Middle frontal gyrus (tissue), 1 donor: ENCODE data around the gene MISP.
"Not testable (repeated sequence)": the region's sequence is repeated elsewhere in the genome, so short reads cannot be mapped to it uniquely, and the experiment has no call there.

Experiments
- DNase-seq: peaks from one replicate; pipeline ENCODE4 v3.0.0-alpha.2; 2015; ENCODE audit warnings: low spot score; ENCODE audit errors: extremely low spot score

The MISP gene

DNA sequence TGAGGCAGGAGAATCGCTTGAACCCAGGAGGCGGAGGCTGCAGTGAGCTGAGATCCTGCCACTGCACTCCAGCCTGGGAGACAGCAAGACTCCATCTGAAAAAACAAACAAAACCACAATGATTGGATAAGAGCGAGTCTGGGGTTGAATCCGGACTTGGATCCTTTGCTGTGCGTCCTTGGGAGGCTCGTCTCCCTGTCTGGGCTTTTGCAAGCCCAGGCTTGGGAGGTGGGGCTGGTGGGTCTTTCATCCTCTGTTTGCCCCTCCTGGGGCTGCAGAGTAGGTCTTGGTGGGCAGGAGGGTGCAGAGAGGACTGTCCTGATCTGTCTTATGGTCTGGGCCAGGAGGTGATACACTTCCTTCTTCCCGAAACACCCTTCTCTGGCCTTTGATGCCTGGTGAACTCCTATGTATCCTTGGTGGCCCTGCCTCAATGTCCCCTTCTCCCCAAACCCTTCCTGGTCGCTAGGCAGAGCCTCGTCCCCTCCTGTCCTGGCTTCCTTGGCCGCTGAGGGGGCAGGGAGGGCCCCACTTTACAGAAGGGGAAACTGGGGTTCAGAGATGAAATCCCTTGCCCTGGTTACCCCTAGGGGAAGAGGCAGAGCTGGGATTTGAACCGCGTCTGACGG lies 25.3 kb upstream of the MISP start:
- no peak for DNase-seq

DNA sequence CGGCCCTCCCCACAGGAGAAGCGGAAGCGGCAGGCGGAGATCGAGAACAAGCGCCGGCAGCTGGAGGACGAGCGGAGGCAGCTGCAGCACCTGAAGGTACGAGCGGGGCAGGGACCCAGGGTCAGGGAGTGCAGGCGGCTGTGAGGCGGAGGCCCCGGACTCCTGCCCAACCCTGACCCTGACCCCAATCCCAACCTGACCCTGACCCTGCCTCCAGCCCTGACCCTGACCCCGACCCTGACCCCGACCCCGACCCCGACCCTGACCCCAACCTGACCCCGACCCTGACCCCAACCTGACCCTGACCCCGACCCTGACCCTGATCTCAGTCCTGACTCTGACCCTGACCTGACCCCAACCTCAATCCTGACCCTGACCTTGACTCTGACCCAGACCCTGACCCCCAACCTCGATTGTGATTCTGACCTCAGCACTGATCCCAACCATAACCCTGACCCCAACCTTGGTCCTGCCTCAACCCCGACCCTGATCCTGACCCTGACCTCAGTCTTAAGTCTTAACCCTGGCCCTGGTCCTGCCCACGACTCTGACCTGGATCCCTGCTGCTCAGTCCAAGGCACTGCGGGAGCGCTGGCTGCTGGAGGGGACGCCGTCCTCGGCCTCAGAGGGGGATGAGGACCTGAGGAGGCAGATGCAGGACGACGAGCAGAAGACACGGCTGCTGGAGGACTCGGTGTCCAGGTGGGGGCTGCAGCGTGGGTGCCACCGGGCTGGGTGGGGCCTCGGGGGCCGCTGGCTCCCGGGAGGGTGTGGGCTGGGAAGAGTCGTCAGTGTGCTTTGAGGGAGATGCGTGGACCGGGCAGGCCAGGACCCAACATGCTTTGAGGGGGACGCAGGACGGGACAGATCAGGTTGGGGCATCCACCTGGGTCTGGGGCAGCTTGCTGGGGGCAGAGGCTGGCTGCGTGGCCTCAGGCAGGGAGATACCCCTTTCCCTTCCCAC lies 23.6 kb upstream of the MISP start:
- DNase-seq, result no peak

- DNase-seq, result no peak
These were observed 22.9 kb upstream of the MISP start for GRCh38 chr19:728011-728410.

DNA sequence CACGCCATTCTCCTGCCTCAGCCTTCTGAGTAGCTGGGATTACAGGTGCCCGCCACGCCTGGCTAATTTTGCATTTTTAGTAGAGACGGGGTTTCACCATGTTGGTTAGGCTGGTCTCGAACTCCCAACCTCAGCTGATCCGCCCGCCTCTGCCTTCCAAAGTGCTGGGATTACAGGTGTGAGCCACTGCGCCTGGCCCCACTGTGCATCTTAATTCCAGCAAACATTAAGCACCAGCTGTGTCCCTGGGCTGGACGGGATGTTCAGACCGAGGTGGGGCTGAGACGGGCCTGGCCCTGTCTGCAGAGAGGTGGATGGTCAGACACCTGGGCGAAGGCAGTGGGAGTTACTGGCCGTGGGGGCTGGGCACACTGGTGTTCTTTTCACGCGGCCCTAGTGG lies 21.3 kb upstream of the MISP start:
- DNase-seq, result not testable (repeated sequence)

- DNase-seq, result no peak
These were observed 20.8 kb upstream of the MISP start for GRCh38 chr19:729965-730668.

GRCh38 chr19:731000-731399 lies 19.9 kb upstream of the MISP start:
- DNase-seq, result no peak

DNA sequence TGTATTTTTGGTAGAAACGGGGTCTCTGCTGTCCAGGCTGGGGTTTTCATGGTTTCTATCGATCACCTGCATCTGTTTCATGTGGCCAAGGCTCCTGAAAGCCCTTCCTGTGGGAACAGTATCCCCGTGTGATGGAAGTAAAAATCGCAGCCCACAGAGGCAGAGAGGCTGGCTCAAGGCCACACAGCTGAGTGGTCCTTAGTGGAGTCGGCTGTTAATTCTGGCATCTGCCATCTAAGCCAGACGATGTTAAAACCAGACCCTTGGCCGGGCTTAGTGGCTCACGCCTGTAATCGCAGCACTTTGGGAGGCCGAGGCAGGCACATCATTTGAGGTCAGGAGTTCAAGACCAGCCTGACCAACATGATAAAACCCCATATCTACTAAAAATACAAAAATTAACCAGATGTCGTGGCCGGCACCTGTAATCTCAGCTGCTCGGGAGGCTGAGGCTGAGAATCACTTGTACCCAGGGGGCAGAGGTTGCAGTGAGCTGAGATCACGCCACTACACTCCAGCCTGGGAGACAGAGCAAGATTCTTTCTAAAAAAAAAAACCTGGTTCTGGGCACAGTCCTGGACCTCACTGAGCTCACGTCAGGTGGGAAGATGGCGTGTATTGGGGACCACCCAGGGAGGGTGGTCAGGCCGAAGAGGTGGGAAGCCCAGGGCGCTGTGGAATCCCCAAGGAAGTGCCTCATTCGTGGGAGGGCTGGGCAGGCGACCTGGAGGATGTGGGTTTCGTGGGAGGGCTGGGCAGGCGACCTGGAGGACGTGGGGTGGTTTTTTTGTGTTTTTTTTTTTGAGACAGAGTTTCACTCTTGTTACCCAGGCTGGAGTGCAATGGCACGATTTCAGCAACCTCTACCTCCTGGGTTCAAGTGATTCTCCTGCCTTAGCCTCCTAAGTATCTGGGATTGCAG lies 18.5 kb upstream of the MISP start:
- DNase-seq, result no peak

DNA sequence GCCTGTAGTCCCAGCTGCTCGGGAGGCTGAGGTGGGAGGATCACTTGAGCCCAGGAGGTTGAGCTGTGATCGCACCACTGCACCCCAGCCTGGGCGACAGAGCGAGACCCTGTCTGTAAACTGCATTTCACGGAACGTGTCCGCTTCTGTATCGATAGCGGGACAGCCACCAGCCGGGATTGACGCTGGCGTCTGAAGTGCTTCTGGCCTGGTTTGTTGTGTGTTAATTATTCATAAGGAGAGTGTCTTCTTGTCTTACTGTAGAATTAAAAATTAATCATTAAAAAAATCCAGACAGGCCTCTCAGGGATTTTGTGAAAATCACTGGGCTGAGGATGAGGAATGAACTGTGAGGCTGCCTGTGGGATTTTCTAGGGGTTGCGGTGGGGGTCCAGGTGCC lies 16.2 kb upstream of the MISP start:
- DNase-seq, result no peak

DNA sequence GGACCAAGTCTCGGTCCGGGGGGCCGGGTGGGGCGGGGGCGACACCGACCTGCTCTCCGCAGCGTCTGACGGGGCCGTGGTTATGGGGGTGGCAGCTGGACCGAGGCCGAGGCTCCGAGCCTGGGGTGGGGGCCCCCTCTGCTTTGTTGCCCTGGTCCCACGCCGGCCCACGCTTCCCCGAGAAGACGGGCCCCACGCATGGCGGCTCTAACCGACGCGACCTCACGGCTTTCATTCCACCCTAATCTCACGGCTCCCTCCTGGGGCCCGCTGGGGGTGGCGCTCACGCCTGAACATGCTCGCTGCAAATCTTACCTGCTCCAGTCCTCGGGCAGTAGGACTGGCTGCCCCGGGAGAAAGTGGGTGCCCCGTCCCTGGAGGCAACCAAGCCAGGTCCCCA lies 14.8 kb upstream of the MISP start:
- no peak for DNase-seq

DNA sequence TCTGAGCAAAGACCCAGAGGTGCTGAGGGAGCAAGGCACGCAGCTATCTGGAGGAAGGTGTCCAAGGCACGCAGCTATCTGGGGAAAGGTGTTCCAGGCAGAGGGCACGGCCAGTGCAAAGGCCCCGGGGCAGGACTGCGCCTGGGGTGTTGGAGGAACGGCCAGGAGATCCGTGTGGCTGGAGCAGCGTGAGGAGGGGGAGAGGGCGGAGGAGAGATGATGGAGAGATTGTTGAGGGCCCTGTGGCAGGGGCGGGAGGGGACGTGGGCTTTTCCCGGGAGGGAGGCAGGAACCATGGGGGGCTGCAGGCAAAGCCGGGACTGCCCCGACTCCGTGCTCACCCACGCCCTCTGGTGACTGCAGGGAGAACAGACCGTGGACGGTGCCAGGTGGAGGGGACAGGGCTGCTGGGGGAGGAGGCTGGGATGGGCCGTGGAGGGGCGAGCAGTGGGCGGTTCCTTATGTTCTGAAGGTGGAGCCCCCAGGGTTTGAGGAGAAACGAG lies 13.3 kb upstream of the MISP start:
- no peak for DNase-seq

GRCh38 chr19:738509-739128 lies 12.3 kb upstream of the MISP start:
- no peak for DNase-seq

- no peak for DNase-seq
These were observed 10.8 kb upstream of the MISP start for GRCh38 chr19:739998-740715.

DNA sequence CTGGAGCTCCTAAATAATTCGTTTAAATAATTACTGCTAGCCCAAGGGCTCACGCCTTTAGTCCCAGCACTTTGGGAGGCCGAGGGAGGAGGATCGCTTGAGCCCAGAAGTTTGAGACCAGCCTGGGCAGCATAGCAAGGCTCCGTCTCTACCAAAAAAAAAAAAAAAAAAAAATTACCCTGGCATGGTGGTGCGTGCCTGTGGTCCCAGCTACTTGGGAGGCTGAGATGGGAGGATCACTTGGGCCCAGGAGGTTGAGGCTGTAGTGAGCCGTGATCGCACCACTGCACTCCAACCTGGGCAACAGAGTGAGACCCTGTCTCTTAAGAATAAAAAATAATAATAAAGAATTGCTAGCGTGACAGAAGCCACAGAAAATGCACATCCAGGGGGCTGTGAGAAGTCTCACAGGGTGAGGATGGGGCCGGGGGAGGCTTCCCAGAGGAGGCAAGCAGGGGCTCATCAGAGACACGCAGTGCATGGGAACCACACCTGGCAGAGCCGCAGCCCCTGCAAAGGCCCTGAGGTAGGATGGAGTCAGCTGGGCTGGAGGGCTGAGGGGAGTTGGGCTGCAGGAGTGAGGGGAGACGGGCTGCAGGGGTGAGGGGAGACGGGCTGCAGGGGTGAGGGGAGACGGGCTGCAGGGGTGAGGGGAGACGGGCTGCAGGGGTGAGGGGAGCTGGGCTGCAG lies 10.0 kb upstream of the MISP start:
- DNase-seq, result not testable (repeated sequence)

DNA sequence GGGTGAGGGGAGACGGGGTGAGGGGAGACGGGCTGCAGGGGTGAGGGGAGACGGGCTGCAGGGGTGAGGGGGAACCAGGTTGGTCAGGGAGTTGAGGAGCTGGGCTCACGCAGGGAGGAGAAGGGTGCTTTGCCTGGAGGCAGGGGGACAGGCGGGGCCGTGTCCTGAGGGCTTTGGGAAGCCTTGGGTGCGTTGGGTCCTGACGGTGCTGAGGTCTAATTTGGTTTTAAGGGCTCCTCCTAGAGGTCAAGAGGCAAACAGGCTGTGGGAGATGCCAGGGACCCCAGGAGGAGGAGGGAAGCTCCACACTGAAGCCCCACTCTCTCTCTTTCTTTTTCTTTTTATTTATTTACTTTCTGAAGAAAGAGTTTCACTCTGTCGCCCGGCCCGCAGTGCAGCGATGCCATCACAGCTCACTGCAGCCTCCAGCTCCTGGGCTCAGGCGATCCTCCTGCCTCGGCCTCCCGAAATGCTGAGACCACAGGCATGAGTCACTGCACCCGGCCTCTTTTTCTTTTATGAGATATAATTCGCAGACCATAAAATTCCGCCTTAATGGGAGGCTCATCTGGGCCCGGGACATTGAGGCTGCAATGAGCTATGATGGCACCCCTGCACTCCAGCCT lies 9.3 kb upstream of the MISP start:
- no peak for DNase-seq

GRCh38 chr19:742540-743075 lies 8.3 kb upstream of the MISP start:
- DNase-seq, result no peak

DNA sequence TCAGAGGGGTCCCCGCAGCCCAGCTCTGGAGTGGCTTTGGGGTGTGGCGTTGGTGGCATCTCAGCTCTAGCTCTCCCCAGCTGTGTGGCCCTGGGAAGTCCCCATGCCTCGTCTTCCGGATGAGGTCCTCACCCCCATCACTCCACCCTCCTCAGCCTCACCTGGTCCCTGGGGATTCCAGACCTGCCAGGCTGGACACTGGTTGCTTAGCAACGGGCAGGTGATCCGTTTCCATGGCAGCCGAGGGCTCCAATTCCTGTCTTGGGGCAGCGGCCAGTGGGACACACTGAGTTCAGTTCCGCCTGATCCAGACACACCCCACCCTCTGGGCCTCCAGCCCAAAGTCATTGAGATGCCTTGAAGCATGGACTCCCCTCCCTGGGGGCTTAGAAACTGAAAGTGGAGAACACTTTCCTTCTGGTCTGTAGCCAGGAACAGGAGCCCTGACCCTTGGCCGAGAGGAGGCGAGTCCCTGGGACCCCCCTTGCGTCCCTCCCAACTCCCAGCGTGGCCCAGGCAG lies 7.7 kb upstream of the MISP start:
- no peak for DNase-seq

DNA sequence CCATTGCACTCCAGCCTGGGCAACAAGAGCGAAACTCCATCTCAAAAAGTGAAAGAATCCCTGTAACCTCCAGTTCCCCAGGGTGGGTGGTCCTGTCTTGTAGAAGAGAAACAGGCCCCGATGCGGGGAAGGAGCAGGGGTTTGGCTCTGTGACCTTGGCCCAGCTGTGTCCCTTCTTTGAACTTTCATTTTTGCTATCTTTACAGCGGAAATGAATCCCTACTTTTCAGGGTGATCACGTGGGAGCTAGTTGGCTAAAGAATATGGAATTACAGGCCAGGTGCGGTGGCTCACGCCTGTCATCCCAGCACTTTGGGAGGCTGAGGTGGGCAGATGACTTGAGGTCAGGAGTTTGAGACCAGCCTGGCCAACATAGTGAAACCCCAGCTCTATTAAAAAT lies 5.8 kb upstream of the MISP start:
- DNase-seq, result not testable (repeated sequence)

DNA sequence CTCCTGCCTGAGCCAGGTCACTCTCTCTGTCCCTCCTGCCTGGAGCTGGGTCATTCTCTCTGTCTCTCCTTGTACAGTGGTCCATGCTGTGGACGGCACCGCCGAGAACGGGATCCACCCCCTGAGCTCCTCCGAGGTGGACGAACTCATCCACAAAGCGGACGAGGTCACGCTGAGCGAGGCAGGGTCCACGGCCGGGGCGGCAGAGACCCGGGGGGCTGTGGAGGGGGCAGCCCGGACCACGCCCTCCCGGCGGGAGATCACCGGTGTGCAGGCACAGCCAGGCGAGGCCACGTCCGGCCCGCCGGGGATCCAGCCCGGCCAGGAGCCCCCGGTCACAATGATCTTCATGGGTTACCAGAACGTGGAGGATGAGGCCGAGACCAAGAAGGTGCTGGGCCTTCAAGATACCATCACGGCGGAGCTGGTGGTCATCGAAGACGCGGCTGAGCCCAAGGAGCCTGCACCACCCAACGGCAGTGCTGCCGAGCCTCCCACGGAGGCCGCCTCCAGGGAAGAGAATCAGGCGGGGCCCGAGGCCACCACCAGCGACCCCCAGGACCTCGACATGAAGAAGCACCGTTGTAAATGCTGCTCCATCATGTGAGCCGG lies 4.6 kb upstream of the MISP start:
- no peak for DNase-seq
